ENCODE data around the gene CEP120.

DNA sequence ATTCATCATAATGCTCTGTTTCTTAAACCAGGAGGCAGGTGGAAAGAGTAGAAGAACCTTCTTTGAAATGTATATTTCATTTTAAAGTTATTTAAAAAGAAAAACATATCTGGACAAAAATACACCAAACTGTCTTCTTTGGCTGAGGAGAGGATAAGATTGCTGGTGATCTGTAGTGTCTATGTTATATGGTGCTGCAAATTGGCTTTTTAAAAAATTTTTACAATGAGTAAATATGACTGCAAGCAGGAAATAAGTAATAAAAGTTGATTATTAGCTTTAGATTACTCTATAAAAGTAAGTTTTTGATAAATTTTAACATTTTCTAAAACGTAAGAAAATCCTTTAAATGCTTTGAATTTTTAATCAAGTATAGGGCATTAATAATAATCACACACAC, 64.9 kb downstream of the CEP120 start:
- no peak for TF ChIP-seq POLR2A (IDR thresholded peaks at IDR 0.05)
- TF ChIP-seq, protein P1, sequence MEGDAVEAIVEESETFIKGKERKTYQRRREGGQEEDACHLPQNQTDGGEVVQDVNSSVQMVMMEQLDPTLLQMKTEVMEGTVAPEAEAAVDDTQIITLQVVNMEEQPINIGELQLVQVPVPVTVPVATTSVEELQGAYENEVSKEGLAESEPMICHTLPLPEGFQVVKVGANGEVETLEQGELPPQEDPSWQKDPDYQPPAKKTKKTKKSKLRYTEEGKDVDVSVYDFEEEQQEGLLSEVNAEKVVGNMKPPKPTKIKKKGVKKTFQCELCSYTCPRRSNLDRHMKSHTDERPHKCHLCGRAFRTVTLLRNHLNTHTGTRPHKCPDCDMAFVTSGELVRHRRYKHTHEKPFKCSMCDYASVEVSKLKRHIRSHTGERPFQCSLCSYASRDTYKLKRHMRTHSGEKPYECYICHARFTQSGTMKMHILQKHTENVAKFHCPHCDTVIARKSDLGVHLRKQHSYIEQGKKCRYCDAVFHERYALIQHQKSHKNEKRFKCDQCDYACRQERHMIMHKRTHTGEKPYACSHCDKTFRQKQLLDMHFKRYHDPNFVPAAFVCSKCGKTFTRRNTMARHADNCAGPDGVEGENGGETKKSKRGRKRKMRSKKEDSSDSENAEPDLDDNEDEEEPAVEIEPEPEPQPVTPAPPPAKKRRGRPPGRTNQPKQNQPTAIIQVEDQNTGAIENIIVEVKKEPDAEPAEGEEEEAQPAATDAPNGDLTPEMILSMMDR (IDR thresholded peaks at IDR 0.05), result no peak
